Measurements from ENCODE around the gene MGA. TPM values are rescaled to one million over a fixed set of nuclear protein-coding genes. Genes with fewer than 3 reads are reported as not detected.

MGA gene
- 27.6 and 35.5 TPM in 2 replicates for total RNA-seq

GRCh38 chr15:41660235-41661077, at the start of gene MGA:
Gene MGA, plus strand, starts transcription at chr15:41660405.

GRCh38 chr15:41774062-41774881, 114.1 kb downstream of the MGA start, which contains the start of gene MAPKBP1:
Gene MAPKBP1, plus strand, starts transcription at chr15:41774484. Its CDS starts 792 bp downstream, at chr15:41775276.

Other genes with a start within 250 kb of the MGA start
- gene RTF1, start 243.3 kb upstream of the MGA start, total RNA-seq = 15.9 and 19.3 TPM in 2 replicates
- gene ITPKA, start 166.5 kb upstream of the MGA start, total RNA-seq = 1.7 and 2.4 TPM in 2 replicates
- 0.12 and 0.13 TPM in 2 replicates for gene LTK, start 146.6 kb upstream of the MGA start, total RNA-seq
- 12.6 and 13.7 TPM in 2 replicates for gene RPAP1, start 116.1 kb upstream of the MGA start, total RNA-seq
- gene TYRO3, start 101.2 kb upstream of the MGA start, total RNA-seq = 8.1 and 9.8 TPM in 2 replicates
- 14.3 and 15.6 TPM in 2 replicates for gene MAPKBP1, start 114.1 kb downstream of the MGA start, total RNA-seq
- 0.66 and 2.1 TPM in 2 replicates for gene JMJD7, start 167.7 kb downstream of the MGA start, total RNA-seq
- 0.50 and 0.79 TPM in 2 replicates for gene PLA2G4B, start 178.4 kb downstream of the MGA start, total RNA-seq
- gene SPTBN5, start 233.6 kb downstream of the MGA start, total RNA-seq = 0.53 and 0.68 TPM in 2 replicates